Measurements from ENCODE around the gene SPOCK1. TPM values are rescaled to one million over a fixed set of nuclear protein-coding genes. Genes with fewer than 3 reads are reported as not detected.

The SPOCK1 gene
- total RNA-seq, 1 experiment from 2014 or later, result 10.9 TPM

DNA sequence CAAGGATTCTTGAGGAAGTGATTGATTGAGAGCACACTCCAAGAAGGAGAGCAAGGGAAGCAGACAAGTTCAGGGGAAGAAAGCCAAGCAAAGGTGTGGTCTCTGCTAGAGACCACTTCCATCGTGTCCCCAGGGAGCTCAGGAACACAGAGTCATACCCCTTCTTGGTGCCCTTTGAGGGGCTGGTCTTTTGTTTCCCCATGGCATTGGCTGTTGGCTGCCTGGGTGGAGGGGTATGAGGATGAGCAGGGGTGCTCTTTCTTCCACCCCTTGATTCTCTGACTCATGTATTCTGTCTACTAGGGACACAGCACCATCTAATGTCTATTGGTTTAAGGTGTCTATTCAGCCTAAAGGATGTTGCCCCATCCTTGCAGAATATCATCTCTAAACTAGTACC is 11.5 kb upstream of the SPOCK1 start:
- no peak overlapping the region for H2BK15ac ChIP-seq (ENCODE audit: low read depth, low read length)
- H4K20me1 ChIP-seq (ENCODE audit: control insufficient read depth, insufficient read depth, insufficient read length), result no peaks in the 10 kb centered on the region
- H3K79me2 ChIP-seq (ENCODE audit: insufficient read depth, low read length), result no peaks in the 10 kb centered on the region
- no peak overlapping the region for H3K23ac ChIP-seq (ENCODE audit: insufficient read length, low read depth, low read length)
- no peak overlapping the region for H2BK5ac ChIP-seq (ENCODE audit: insufficient read length, low read length)
- DNase-seq, result no peak
- Mint-ChIP-seq H3K36me3 (ENCODE audit: insufficient read depth in 1 of 3, low read depth in 3 of 3) (no peaks in the 10 kb centered on the region), H3K4me1 (no peaks in the 10 kb centered on the region), H3K27ac (no peak overlapping the region), H3K4me3 (no peak overlapping the region), H3K9me3 (no peaks in the 10 kb centered on the region), H3K27me3 (ENCODE audit: low read depth) (peaks cover 2% of the 10 kb centered on the region)
- no peaks in the 10 kb centered on the region for H3K27me3 ChIP-seq (ENCODE audit: insufficient read depth, low read length)
- H3K4me1 ChIP-seq (ENCODE audit: insufficient read depth, low read length), result no peaks in the 10 kb centered on the region
- no peak overlapping the region for H3K4ac ChIP-seq (ENCODE audit: low read depth, low read length)
- no peak overlapping the region for H4K5ac ChIP-seq (ENCODE audit: insufficient read length, low read depth, low read length)
- no peak overlapping the region for H3K9ac ChIP-seq (ENCODE audit: extremely low read depth, insufficient read length, low read length)
- H2AK5ac ChIP-seq (ENCODE audit: insufficient read length, low read length), result no peak overlapping the region
- no peaks in the 10 kb centered on the region for H3K9me3 ChIP-seq (ENCODE audit: control insufficient read depth, low read depth, low read length)
- WGBS (ENCODE audit: extremely low coverage, insufficient read length, low lambda C conversion rate), result no CpG with 5 or more reads among the region's 1 CpG
- H3T11ph ChIP-seq (ENCODE audit: low read length), result no peak overlapping the region
- no peak overlapping the region for H2BK20ac ChIP-seq (ENCODE audit: low read depth, low read length, poor library complexity, severe bottlenecking)
- no peak overlapping the region for H2BK120ac ChIP-seq (ENCODE audit: low read depth, low read length, poor library complexity, severe bottlenecking)
- TF ChIP-seq CTCF (conservative IDR thresholded peaks at IDR 0.05), result no peak
- no peak overlapping the region for H2BK12ac ChIP-seq (ENCODE audit: insufficient read length, low read depth, low read length)
- H3K4me2 ChIP-seq (ENCODE audit: insufficient read depth, insufficient read length, low read length), result no peak overlapping the region
- no peak overlapping the region for H2AFZ ChIP-seq (ENCODE audit: low read length)
- no peaks in the 10 kb centered on the region for H3K23me2 ChIP-seq (ENCODE audit: insufficient read length, low read depth, low read length, poor library complexity, severe bottlenecking)
- H3K18ac ChIP-seq (ENCODE audit: insufficient read length, low read depth, low read length), result no peak overlapping the region
- H3K27ac ChIP-seq (ENCODE audit: insufficient read length, low read depth, low read length), result no peak overlapping the region
- no peak overlapping the region for H3K14ac ChIP-seq (ENCODE audit: insufficient read depth, low read length)
- no peak overlapping the region for H4K91ac ChIP-seq (ENCODE audit: insufficient read length, low read depth, low read length)
- H3K56ac ChIP-seq (ENCODE audit: insufficient read length, low read depth, low read length), result no peak overlapping the region
- H3K79me1 ChIP-seq (ENCODE audit: insufficient read depth, low read depth, low read length, poor library complexity, severe bottlenecking), result no peaks in the 10 kb centered on the region
- no peak overlapping the region for H4K8ac ChIP-seq (replicated peaks; ENCODE audit: insufficient read length, low read depth, low read length)

Data from H9 (cell line).